Vagina (tissue), 2 donors: Measurements from ENCODE around the gene CHIC2. TPM values are rescaled to one million over a fixed set of nuclear protein-coding genes. Genes with fewer than 3 reads are reported as not detected.

Experiments used
- DNase-seq, 2 donors: peaks; one replicate each; pipeline ENCODE4 v3.0.0-alpha.2; 2017; ENCODE audit errors: extremely low spot score in 2 of 2
- H3K27ac ChIP-seq: fragments of 200-600 bp; sonication (generic); one replicate; pipeline ENCODE4 v1.5.1; 2019
- H3K27me3 ChIP-seq: fragments of 200-600 bp; sonication (generic); one replicate; pipeline ENCODE4 v1.5.1; 2019
- H3K36me3 ChIP-seq, 2 donors: fragments of 200-600 bp; sonication (generic); one replicate each; pipeline ENCODE4 v1.5.1; 2017 to 2019
- H3K4me1 ChIP-seq: fragments of 200-600 bp; sonication (generic); one replicate; pipeline ENCODE4 v1.5.1; 2019
- H3K4me3 ChIP-seq, 2 donors: fragments of 200-600 bp; sonication (generic); 1 replicate in 1 of 2; 2 replicates in 1 of 2; pipeline ENCODE4 v1.5.1; 2016 to 2019
- H3K9me3 ChIP-seq: fragments of 200-600 bp; sonication (generic); one replicate; pipeline ENCODE4 v1.5.1; 2019
- CTCF ChIP-seq, 3 experiments: fragments of 450-650 bp in 2 of 3; fragments of 200-600 bp in 1 of 3; sonication (generic) in 1 of 3; IDR thresholded peaks; one replicate each; pipeline ENCODE4 v1.5.1; 2017 to 2019; ENCODE audit warnings: antibody characterized with exemption in 3 of 3, mild to moderate bottlenecking in 2 of 3, moderate library complexity in 2 of 3
- POLR2A ChIP-seq, 2 donors: fragments of 450-650 bp; IDR thresholded peaks; one replicate each; pipeline ENCODE4 v1.6.1; 2017; ENCODE audit warnings: antibody characterized with exemption in 2 of 2, mild to moderate bottlenecking in 2 of 2, moderate library complexity in 2 of 2
- POLR2AphosphoS5 ChIP-seq, 2 donors: sonication (generic); formaldehyde crosslinking; IDR thresholded peaks; one replicate each; pipeline ENCODE4 v1.9.0; 2017; ENCODE audit warnings: antibody characterized with exemption in 2 of 2, mild to moderate bottlenecking in 2 of 2, low read depth in 1 of 2; ENCODE audit not compliant: insufficient read depth in 1 of 2
- intact Hi-C: fragments of 100-400 bp; cut with DNase I; formaldehyde crosslinking; loops from one replicate; pipeline ENCODE4 v1.15.1; 2023
- small RNA-seq: library from RNA; depleted of rRNA; stranded (forward); fragments of <200 nt; gene quantifications from one replicate; pipeline ENCODE3, GENCODE V24; 2016
- total RNA-seq: library from RNA; depleted of rRNA; stranded (reverse); fragments of >200 nt; gene quantifications from one replicate; pipeline ENCODE4 v1.2.3, GENCODE V29; 2016

Gene CHIC2
- total RNA-seq, 1 donor from 2014 or later = 40.0 TPM

- Histone ChIP-seq H3K36me3 (no peaks in the 10 kb centered on the region), H3K4me1 (peaks cover 8% of the 10 kb centered on the region), H3K27ac (no peak overlapping the region), H3K9me3 (no peaks in the 10 kb centered on the region), H3K27me3 (no peaks in the 10 kb centered on the region), H3K4me3 (no peak overlapping the region)
- no peak for TF ChIP-seq POLR2A (IDR thresholded peaks at IDR 0.05)
- TF ChIP-seq CTCF (IDR thresholded peaks at IDR 0.05) = no peak
- no peak for TF ChIP-seq POLR2AphosphoS5 (IDR thresholded peaks at IDR 0.05; ENCODE audit: insufficient read depth in 1 of 2, low read depth in 1 of 2)
- intact Hi-C loops = no loop called here
- peak in 1 of 2 donors; percentile 40 for DNase-seq
These were observed 101.7 kb downstream of the CHIC2 start for GRCh38 chr4:53962516-53963225.

- no peak for DNase-seq
- Histone ChIP-seq H3K4me3 (no peak overlapping the region), H3K27ac (no peak overlapping the region), H3K9me3 (no peaks in the 10 kb centered on the region), H3K36me3 (no peaks in the 10 kb centered on the region), H3K27me3 (no peaks in the 10 kb centered on the region), H3K4me1 (peaks cover 8% of the 10 kb centered on the region)
- intact Hi-C loops = no loop called here
- TF ChIP-seq CTCF (IDR thresholded peaks at IDR 0.05) (no peak), POLR2AphosphoS5 (IDR thresholded peaks at IDR 0.05; ENCODE audit: insufficient read depth in 1 of 2, low read depth in 1 of 2) (no peak), POLR2A (IDR thresholded peaks at IDR 0.05) (no peak)
These were observed 103.1 kb downstream of the CHIC2 start for GRCh38 chr4:53961351-53961750.

GRCh38 chr4:53960843-53961242 is 103.6 kb downstream of the CHIC2 start:
- H3K27me3 ChIP-seq = no peaks in the 10 kb centered on the region
- no peak for DNase-seq
- peaks cover 8% of the 10 kb centered on the region for H3K4me1 ChIP-seq
- H3K9me3 ChIP-seq = no peaks in the 10 kb centered on the region
- H3K4me3 ChIP-seq = no peak overlapping the region
- intact Hi-C loops = no loop called here
- H3K27ac ChIP-seq = no peak overlapping the region
- H3K36me3 ChIP-seq = no peaks in the 10 kb centered on the region
- TF ChIP-seq POLR2AphosphoS5 (IDR thresholded peaks at IDR 0.05; ENCODE audit: insufficient read depth in 1 of 2, low read depth in 1 of 2) (no peak), CTCF (IDR thresholded peaks at IDR 0.05) (no peak), POLR2A (IDR thresholded peaks at IDR 0.05) (no peak)

Small RNAs within 50 kb of the gene (small RNA-seq; reads per million reads assigned to genes)
- gene AC110792.1 = not detected
- gene AC110792.3 = not detected

Other genes with a start within 250 kb of the CHIC2 start
- gene GSX2, start 35.6 kb upstream of the CHIC2 start, total RNA-seq = not detected
- gene PDGFRA, start 164.7 kb upstream of the CHIC2 start, total RNA-seq = 141 TPM